ENCODE results near the gene MPL.

The MPL gene

DNA sequence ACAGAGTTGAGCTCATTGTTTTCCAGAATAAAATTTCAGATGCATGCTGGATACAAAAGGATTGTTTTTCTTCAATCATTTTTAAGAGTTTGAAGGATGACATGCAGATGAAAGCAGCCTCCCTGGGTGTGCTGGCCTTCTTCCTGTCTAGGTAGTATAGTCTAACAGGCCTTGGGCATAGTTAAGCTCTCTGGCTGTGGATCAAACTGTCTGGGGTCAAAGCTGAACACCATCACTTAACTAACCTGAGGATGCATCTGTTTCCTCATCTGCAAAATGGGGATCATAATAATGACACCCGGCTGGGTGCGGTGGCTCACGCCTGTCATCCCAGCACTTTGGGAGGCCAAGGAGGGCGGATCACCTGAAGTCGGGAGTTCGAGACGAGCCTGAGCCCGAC is 42.9 kb upstream of the MPL start:
- no peak for ATAC-seq
- TF ChIP-seq TSHZ2 (CRISPR knock-in tag; IDR thresholded peaks at IDR 0.05) (no peak), ESRRG (CRISPR knock-in tag; IDR thresholded peaks at IDR 0.05) (no peak), ZFP30 (CRISPR knock-in tag; IDR thresholded peaks at IDR 0.05) (no peak), TCF4 (CRISPR knock-in tag; IDR thresholded peaks at IDR 0.05; ENCODE audit: borderline replicate concordance) (no peak), CREB5 (CRISPR knock-in tag; IDR thresholded peaks at IDR 0.05; ENCODE audit: low read depth) (no peak), OSR1 (CRISPR knock-in tag; IDR thresholded peaks at IDR 0.05) (no peak), CSDC2 (CRISPR knock-in tag; IDR thresholded peaks at IDR 0.05) (no peak), ISL1 (CRISPR knock-in tag; IDR thresholded peaks at IDR 0.05) (no peak), ZFP3 (CRISPR knock-in tag; IDR thresholded peaks at IDR 0.05) (no peak)
- TF ChIP-seq, protein P1, sequence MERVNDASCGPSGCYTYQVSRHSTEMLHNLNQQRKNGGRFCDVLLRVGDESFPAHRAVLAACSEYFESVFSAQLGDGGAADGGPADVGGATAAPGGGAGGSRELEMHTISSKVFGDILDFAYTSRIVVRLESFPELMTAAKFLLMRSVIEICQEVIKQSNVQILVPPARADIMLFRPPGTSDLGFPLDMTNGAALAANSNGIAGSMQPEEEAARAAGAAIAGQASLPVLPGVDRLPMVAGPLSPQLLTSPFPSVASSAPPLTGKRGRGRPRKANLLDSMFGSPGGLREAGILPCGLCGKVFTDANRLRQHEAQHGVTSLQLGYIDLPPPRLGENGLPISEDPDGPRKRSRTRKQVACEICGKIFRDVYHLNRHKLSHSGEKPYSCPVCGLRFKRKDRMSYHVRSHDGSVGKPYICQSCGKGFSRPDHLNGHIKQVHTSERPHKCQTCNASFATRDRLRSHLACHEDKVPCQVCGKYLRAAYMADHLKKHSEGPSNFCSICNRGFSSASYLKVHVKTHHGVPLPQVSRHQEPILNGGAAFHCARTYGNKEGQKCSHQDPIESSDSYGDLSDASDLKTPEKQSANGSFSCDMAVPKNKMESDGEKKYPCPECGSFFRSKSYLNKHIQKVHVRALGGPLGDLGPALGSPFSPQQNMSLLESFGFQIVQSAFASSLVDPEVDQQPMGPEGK (CRISPR knock-in tag; IDR thresholded peaks at IDR 0.05; ENCODE audit: borderline replicate concordance), result no peak

GRCh38 chr1:43296207-43296606 is 41.4 kb upstream of the MPL start:
- no peak for ATAC-seq
- TF ChIP-seq TOX (CRISPR knock-in tag; IDR thresholded peaks at IDR 0.05; ENCODE audit: borderline replicate concordance) (no peak), GLIS3 (CRISPR knock-in tag; IDR thresholded peaks at IDR 0.05) (no peak), OSR1 (CRISPR knock-in tag; IDR thresholded peaks at IDR 0.05) (no peak), BACH2 (CRISPR knock-in tag; IDR thresholded peaks at IDR 0.05; ENCODE audit: borderline replicate concordance) (no peak)
- TF ChIP-seq, protein P2, sequence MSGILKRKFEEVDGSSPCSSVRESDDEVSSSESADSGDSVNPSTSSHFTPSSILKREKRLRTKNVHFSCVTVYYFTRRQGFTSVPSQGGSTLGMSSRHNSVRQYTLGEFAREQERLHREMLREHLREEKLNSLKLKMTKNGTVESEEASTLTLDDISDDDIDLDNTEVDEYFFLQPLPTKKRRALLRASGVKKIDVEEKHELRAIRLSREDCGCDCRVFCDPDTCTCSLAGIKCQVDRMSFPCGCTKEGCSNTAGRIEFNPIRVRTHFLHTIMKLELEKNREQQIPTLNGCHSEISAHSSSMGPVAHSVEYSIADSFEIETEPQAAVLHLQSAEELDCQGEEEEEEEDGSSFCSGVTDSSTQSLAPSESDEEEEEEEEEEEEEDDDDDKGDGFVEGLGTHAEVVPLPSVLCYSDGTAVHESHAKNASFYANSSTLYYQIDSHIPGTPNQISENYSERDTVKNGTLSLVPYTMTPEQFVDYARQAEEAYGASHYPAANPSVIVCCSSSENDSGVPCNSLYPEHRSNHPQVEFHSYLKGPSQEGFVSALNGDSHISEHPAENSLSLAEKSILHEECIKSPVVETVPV (CRISPR knock-in tag; IDR thresholded peaks at IDR 0.05), result no peak

- no peak for ATAC-seq
- no peak for TF ChIP-seq ZC3H10 (CRISPR knock-in tag; IDR thresholded peaks at IDR 0.05)
- TF ChIP-seq BACH2 (CRISPR knock-in tag; IDR thresholded peaks at IDR 0.05; ENCODE audit: borderline replicate concordance), result no peak
- no peak for TF ChIP-seq TCF4 (CRISPR knock-in tag; IDR thresholded peaks at IDR 0.05; ENCODE audit: borderline replicate concordance)
Measured at GRCh38 chr1:43298055-43298454, 39.6 kb upstream of the MPL start.

GRCh38 chr1:43299101-43299500 is 38.5 kb upstream of the MPL start:
- ATAC-seq, result no peak
- TF ChIP-seq CREB5 (CRISPR knock-in tag; IDR thresholded peaks at IDR 0.05; ENCODE audit: low read depth) (no peak), ZC3H10 (CRISPR knock-in tag; IDR thresholded peaks at IDR 0.05) (no peak), ESRRG (CRISPR knock-in tag; IDR thresholded peaks at IDR 0.05) (no peak), ZFP3 (CRISPR knock-in tag; IDR thresholded peaks at IDR 0.05) (no peak), OSR1 (CRISPR knock-in tag; IDR thresholded peaks at IDR 0.05) (no peak), ZNF565 (CRISPR knock-in tag; conservative IDR thresholded peaks at IDR 0.05; ENCODE audit: low read depth) (no peak), ZNF8 (CRISPR knock-in tag; IDR thresholded peaks at IDR 0.05) (no peak), RARB (CRISPR knock-in tag; IDR thresholded peaks at IDR 0.05) (no peak), ZNF70 (CRISPR knock-in tag; IDR thresholded peaks at IDR 0.05) (no peak)
- TF ChIP-seq, protein P1 (CRISPR knock-in tag; IDR thresholded peaks at IDR 0.05; ENCODE audit: borderline replicate concordance), result no peak
- TF ChIP-seq, protein P3, sequence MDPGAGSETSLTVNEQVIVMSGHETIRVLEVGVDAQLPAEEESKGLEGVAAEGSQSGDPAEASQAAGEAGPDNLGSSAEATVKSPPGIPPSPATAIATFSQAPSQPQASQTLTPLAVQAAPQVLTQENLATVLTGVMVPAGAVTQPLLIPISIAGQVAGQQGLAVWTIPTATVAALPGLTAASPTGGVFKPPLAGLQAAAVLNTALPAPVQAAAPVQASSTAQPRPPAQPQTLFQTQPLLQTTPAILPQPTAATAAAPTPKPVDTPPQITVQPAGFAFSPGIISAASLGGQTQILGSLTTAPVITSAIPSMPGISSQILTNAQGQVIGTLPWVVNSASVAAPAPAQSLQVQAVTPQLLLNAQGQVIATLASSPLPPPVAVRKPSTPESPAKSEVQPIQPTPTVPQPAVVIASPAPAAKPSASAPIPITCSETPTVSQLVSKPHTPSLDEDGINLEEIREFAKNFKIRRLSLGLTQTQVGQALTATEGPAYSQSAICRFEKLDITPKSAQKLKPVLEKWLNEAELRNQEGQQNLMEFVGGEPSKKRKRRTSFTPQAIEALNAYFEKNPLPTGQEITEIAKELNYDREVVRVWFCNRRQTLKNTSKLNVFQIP (CRISPR knock-in tag; IDR thresholded peaks at IDR 0.05; ENCODE audit: borderline replicate concordance, low read depth), result no peak
- TF ChIP-seq, protein P2 (CRISPR knock-in tag; IDR thresholded peaks at IDR 0.05), result no peak

All from SK-N-SH treated with all-trans-retinoic acid at 6 μM for 48 hours (cell line).